ENCODE data around the gene KLHL6.

KLHL6 gene

DNA sequence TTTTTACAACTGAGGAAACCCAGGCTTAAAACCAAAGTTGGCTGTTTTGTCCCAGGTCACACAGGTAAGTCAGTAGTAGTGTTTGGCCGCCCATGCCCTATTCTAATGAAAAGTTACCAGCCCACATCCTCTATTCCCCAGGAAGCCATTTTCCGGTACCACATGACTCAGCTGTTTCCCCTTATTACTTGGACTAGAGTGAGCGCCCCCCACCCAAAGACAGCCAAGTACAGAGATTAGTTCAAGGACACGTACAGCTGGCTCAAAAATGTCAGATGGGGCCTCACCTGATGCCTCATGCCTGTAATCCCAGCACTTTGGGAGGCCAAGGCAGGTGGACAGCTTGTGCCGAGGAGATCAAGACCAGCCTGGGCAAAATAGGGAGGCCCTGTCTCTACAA lies 8.5 kb upstream of the KLHL6 start:
- DNase-seq (ENCODE audit: low read depth, low spot score): no peak

GRCh38 chr3:183563536-183563874 lies 8.0 kb upstream of the KLHL6 start:
- no peak for DNase-seq (ENCODE audit: low read depth, low spot score)

DNA sequence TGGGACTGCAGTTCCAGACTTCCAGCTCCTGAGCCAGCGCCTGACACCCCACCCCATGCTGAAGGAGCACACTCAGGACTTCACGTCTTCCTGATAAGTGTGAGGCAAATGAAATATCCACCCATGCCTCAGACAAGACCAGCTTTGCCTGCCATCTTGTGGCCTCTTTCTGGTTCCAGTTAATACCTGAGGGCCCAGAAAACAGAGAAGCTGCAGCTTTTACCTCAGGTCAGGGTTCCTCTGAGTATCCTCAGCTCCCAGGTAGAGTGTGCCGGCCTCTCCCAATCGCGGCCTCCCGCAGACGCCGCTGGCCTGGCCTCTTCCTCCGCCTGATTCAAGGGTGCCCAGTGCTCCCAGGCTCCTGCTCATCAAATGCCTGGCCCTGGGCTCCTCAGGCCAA lies 5.1 kb upstream of the KLHL6 start:
- DNase-seq (ENCODE audit: low read depth, low spot score): peak; percentile 58

DNA sequence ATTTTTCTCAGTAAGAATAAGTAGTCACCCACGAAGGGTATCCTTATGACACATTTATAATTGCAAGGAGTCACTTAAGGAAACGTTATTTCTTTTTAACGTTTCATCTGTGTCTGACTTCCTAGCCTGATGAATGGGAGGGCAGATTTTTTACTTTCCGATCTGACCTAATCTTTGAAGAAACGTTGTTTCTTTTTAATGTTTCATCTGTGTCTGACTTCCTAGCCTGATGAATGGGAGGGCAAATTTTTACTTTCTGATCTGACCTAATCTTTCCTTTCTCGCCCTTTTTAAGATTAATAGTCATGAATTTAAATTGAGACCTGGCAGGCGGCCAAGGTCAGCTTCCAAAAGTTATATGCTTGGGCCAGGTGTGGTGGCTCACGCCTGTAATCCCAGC lies 3.0 kb upstream of the KLHL6 start:
- no peak for DNase-seq (ENCODE audit: low read depth, low spot score)

DNA sequence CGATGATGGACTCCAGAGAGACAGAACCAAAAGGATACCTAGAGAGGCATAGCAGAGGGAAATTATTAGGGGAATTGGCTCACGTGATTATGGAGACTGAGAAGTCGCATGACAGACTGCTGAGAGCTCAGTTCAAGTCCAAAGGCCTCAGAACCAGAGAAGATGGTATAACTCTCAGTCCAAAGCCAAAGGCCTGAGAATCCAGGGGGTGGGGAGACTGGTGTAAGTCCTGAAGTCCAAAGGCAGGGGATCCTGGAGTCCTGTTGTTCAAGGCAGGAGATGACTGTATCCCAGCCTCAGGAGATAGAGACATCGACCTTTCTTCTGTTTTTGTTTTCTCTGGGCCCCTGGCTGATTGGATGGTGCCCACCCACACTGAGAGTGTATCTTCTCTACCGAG lies 1.2 kb upstream of the KLHL6 start:
- DNase-seq (ENCODE audit: low read depth, low spot score): no peak

DNA sequence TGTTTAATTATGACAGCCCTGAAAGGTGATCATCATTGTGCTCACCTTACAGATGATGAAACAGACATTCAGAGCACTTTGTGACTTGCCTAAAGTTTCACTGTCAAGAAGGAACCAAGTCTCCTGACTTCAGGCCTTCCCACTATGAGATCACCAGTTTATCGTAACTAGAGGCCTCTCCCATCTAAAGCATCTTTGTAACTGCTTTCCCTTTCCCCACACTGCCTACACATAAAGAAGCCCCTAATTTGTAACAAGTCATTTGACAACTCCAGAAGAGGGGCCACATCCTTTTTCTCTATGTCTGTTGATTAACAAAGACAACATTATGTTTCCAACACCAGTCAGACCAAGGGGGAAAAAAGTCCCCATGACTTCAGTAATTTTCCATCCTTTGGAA lies 1.1 kb downstream of the KLHL6 start:
- no peak for DNase-seq (ENCODE audit: low read depth, low spot score)

DNA sequence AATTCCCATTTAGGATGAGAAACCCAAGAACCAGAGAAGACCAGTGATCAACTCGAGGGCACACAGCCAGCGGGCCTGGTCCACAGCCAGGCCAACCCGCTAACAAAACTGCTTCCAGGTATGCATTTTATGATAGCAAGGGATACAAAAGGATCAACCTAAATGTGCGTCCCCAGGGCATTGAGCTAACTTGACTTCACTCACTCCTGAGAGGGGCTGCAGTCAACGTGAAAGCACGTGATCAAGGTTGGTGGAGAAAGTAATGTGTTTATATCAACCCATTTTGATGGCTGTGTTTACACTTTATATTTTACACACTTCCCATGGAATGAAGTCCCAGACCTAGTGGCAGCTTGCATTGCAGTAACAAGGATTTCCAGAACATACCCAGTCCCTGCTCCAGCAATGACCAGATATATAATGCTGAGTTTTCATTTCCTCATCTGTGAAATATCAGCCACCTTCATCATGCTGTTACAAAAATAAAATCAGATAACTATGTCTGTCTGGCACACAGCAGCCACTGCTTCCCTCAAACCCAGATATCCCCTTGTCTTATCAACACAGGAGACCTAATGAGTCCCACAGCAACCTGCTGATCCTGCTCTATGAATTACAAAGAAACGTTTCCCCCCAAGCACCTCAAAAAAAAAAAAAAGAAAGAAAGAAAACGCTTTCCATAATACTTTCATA lies 2.0 kb downstream of the KLHL6 start:
- DNase-seq (ENCODE audit: low read depth, low spot score): peak; percentile 70

- no peak for DNase-seq (ENCODE audit: low read depth, low spot score)
Measured at GRCh38 chr3:183551930-183552329, 3.6 kb downstream of the KLHL6 start.

GRCh38 chr3:183548262-183548769 lies 7.2 kb downstream of the KLHL6 start:
- peak; percentile 95 for DNase-seq (ENCODE audit: low read depth, low spot score)

- DNase-seq (ENCODE audit: low read depth, low spot score): no peak
Measured at GRCh38 chr3:183546625-183547024, 8.9 kb downstream of the KLHL6 start.

- no peak for DNase-seq (ENCODE audit: low read depth, low spot score)
Measured at GRCh38 chr3:183545708-183546107, 9.8 kb downstream of the KLHL6 start.

DNA sequence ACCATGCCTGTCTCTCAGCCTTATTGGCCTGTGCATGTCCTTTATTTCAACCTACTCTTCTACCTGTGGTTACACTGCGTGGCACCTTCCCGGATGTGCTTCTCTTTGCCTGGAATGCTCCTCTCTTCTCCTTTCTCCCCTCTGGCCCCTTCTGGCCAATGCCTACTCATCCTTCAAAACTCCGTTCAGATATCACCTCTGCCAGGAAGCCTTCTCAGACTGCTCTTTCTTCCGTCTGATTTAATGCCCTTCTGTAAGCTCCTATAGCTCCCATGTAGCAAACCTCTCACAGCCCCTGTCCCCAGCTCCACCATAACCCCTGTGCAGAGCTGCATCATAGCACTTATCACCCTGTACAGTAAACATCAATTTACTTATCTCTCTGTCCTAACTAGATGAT lies 13.2 kb downstream of the KLHL6 start:
- no peak for DNase-seq (ENCODE audit: low read depth, low spot score)

GRCh38 chr3:183541738-183542137 lies 13.8 kb downstream of the KLHL6 start:
- no peak for DNase-seq (ENCODE audit: low read depth, low spot score)

GRCh38 chr3:183541235-183541655 lies 14.3 kb downstream of the KLHL6 start:
- DNase-seq (ENCODE audit: low read depth, low spot score): no peak

DNA sequence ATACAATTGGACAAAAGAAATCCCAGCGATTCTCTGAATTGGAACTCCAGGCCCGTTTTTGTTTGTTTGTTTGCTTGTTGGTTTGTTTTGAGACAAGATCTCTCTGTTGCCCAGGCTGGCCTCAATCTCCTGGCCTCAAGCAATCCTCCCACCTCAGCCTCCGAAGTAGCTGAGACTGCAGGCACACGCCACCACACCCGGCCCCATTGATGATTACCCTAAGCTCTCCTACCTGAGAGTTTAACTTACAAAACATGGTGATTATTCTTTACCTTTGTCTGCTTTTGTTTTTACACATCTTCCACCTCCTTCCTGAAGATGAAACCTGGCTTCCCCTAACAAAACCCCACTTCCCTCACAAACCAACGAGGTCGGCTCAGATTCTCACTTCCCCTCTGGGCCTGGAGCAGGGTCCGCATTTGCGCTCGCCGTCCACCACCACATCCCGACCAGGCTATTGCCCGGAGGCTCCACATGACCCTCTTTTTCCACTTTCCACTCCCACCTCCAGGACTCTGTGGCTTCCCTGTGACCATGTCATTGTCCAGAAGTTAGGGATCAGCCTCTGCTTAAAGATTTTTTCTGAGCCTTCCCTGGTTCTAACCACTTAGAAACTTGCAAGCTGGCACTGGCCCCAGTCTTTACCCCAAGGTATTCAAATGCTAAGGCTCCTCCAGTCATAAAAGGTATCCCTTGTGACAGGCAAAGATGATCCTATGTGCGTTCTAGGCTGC lies 14.8 kb downstream of the KLHL6 start:
- no peak for DNase-seq (ENCODE audit: low read depth, low spot score)

DNA sequence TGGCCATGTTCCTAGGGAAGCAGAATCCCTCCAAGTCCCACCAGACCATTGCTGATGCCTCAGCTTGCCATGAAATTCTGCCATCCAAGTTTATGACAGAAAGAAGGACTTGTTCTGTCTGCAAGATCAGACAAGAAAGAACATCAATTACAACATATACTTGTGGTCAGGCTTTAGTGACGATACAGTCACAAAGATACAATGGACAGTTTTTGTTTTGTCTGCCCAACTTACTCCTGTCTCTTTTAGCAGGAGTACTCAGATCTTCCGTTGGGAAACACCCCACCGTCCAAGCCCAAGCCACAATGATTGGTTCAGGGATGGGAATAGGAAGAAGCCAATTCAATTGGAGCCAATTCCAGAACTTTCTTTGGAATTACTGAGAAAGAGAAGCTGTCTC lies 15.7 kb downstream of the KLHL6 start:
- no peak for DNase-seq (ENCODE audit: low read depth, low spot score)

- DNase-seq (ENCODE audit: low read depth, low spot score): no peak
Measured at GRCh38 chr3:183538486-183538885, 17.0 kb downstream of the KLHL6 start.

GRCh38 chr3:183537295-183537730 lies 18.2 kb downstream of the KLHL6 start:
- no peak for DNase-seq (ENCODE audit: low read depth, low spot score)

GRCh38 chr3:183536238-183536880 lies 19.1 kb downstream of the KLHL6 start:
- DNase-seq (ENCODE audit: low read depth, low spot score): no peak

- DNase-seq (ENCODE audit: low read depth, low spot score): no peak
Measured at GRCh38 chr3:183534249-183534648, 21.3 kb downstream of the KLHL6 start.

GRCh38 chr3:183533412-183534132 lies 21.9 kb downstream of the KLHL6 start:
- peak; percentile 63 for DNase-seq (ENCODE audit: low read depth, low spot score)
